Liver (tissue), 9 donors: ENCODE results near the gene MRLN. TPM values are rescaled to one million over a fixed set of nuclear protein-coding genes. Genes with fewer than 3 reads are reported as not detected.
"Not testable (repeated sequence)": the region's sequence is repeated elsewhere in the genome, so short reads cannot be mapped to it uniquely, and the experiment has no call there.

Experiments
- DNase-seq: peaks from one replicate; pipeline ENCODE4 v3.0.0-alpha.2; 2017; ENCODE audit warnings: low spot score
- H3K27ac ChIP-seq, 2 donors: one replicate each; pipeline ENCODE4 v1.7.0; 2013; ENCODE audit warnings: inconsistent platforms in 2 of 2, low read length in 2 of 2, control low read depth in 1 of 2, low read depth in 1 of 2, mild to moderate bottlenecking in 1 of 2
- H3K27me3 ChIP-seq, 4 donors: one replicate each; pipeline versions ENCODE4 v1.6.1 to v1.7.0; 2013; ENCODE audit warnings: low read length in 3 of 4, inconsistent platforms in 1 of 4, mild to moderate bottlenecking in 1 of 4, moderate library complexity in 1 of 4; ENCODE audit not compliant: control insufficient read depth in 4 of 4, insufficient read depth in 4 of 4
- H3K36me3 ChIP-seq, 4 donors: one replicate each; pipeline versions ENCODE4 v1.6.1 to v1.7.0; 2013; ENCODE audit warnings: low read length in 3 of 4, mild to moderate bottlenecking in 3 of 4, low read depth in 1 of 4, moderate library complexity in 1 of 4; ENCODE audit not compliant: control insufficient read depth in 4 of 4, insufficient read depth in 3 of 4
- H3K4me1 ChIP-seq, 4 donors: one replicate each; pipeline versions ENCODE4 v1.6.1 to v1.7.0; 2013; ENCODE audit warnings: low read length in 3 of 4, mild to moderate bottlenecking in 3 of 4, moderate library complexity in 1 of 4; ENCODE audit not compliant: control insufficient read depth in 4 of 4, insufficient read depth in 4 of 4
- H3K4me3 ChIP-seq, 3 donors: one replicate each; pipeline versions ENCODE4 v1.6.1 to v1.7.0; 2013; ENCODE audit warnings: low read length in 3 of 3, control low read depth in 1 of 3, low read depth in 1 of 3, mild to moderate bottlenecking in 1 of 3
- H3K9ac ChIP-seq, 2 donors: one replicate each; pipeline ENCODE4 v1.7.0; 2013; ENCODE audit warnings: low read length in 2 of 2, mild to moderate bottlenecking in 2 of 2, moderate library complexity in 2 of 2, control low read depth in 1 of 2, low read depth in 1 of 2
- H3K9me3 ChIP-seq, 4 donors: one replicate each; pipeline versions ENCODE4 v1.6.1 to v1.7.0; 2013; ENCODE audit warnings: low read length in 3 of 4; ENCODE audit not compliant: control insufficient read depth in 4 of 4
- ATF3 ChIP-seq: IDR thresholded peaks from 2 replicates; pipeline ENCODE4 v1.6.1; 2016; ENCODE audit warnings: antibody characterized with exemption
- CTCF ChIP-seq: fragments of 150-350 bp; IDR thresholded peaks from 2 replicates; pipeline ENCODE4 v1.5.1; 2017; ENCODE audit warnings: improper control_type of control experiment, low read depth, low read length; ENCODE audit not compliant: missing input control
- EGR1 ChIP-seq, 2 donors: IDR thresholded peaks; 2 replicates each; pipeline ENCODE4 v1.6.1; 2016 to 2018; ENCODE audit warnings: antibody characterized with exemption in 2 of 2, low read depth in 2 of 2
- FOXA2 ChIP-seq: IDR thresholded peaks from 2 replicates; pipeline ENCODE4 v1.6.1; 2016; ENCODE audit warnings: antibody characterized with exemption
- HNF4A ChIP-seq, 2 donors: conservative IDR thresholded peaks; 2 replicates each; pipeline ENCODE4 v1.6.1; 2016; ENCODE audit warnings: antibody characterized with exemption in 2 of 2, mild to moderate bottlenecking in 2 of 2
- HNF4G ChIP-seq: IDR thresholded peaks from 2 replicates; pipeline ENCODE4 v1.6.1; 2016; ENCODE audit warnings: antibody characterized with exemption
- JUND ChIP-seq, 2 donors: IDR thresholded peaks; 2 replicates each; pipeline ENCODE4 v1.6.1; 2016; ENCODE audit warnings: antibody characterized with exemption in 2 of 2
- NR2F2 ChIP-seq: IDR thresholded peaks from 2 replicates; pipeline ENCODE4 v1.6.1; 2016; ENCODE audit warnings: antibody characterized with exemption
- RAD21 ChIP-seq, 2 donors: IDR thresholded peaks; 2 replicates each; pipeline ENCODE4 v1.6.1; 2016; ENCODE audit warnings: antibody characterized with exemption in 2 of 2, mild to moderate bottlenecking in 2 of 2
- REST ChIP-seq: IDR thresholded peaks from 2 replicates; pipeline ENCODE4 v1.6.1; 2016; ENCODE audit warnings: antibody characterized with exemption, mild to moderate bottlenecking
- RXRA ChIP-seq, 2 donors: IDR thresholded peaks; 2 replicates each; pipeline ENCODE4 v1.6.1; 2017 to 2018; ENCODE audit warnings: antibody characterized with exemption in 2 of 2, mild to moderate bottlenecking in 1 of 2
- SP1 ChIP-seq: IDR thresholded peaks from 2 replicates; pipeline ENCODE4 v1.6.1; 2018; ENCODE audit warnings: antibody characterized with exemption, mild to moderate bottlenecking
- TAF1 ChIP-seq: conservative IDR thresholded peaks from 2 replicates; pipeline ENCODE4 v1.6.1; 2016; ENCODE audit warnings: antibody characterized with exemption, mild to moderate bottlenecking
- YY1 ChIP-seq: IDR thresholded peaks from 2 replicates; pipeline ENCODE4 v1.6.1; 2016; ENCODE audit warnings: antibody characterized with exemption, mild to moderate bottlenecking
- ZBTB33 ChIP-seq: IDR thresholded peaks from 2 replicates; pipeline ENCODE4 v1.6.1; 2016; ENCODE audit warnings: antibody characterized with exemption
- WGBS: extraction: QIAGEN DNeasy Blood & Tissue Kit; methylation state at CpG from one replicate; pipeline ENCODE4 v1.1.7; 2013; 5-methylcytosine and 5-hydroxymethylcytosine counted together
- polyA plus RNA-seq, 2 donors: library from polyadenylated mRNA; stranded (reverse) in 1 of 2; unstranded in 1 of 2; fragments of 200-250 nt in 1 of 2; fragments of >200 nt in 1 of 2; fragmentation: Nextera tagmentation in 1 of 2; extraction: Ambion mirVana in 1 of 2; gene quantifications; one replicate each; pipeline versions ENCODE4 v1.2.1 to v1.2.3, GENCODE V29; 2013 to 2015
- total RNA-seq, 2 donors: library from RNA; depleted of rRNA; stranded (reverse); fragments of >200 nt; gene quantifications; one replicate each; pipeline ENCODE4 v1.2.3, GENCODE V29; 2014
- donor health status: healthy.
- donor health status: healthy.
- donor health status: healthy.
- donor health status: healthy.
- donor health status: healthy.

MRLN gene
- total and polyA plus RNA-seq, 4 donors: not detected

GRCh38 chr10:59792812-59793211 is 39.6 kb upstream of the MRLN start:
- Histone ChIP-seq H3K9ac (no peak overlapping the region), H3K27me3 (no peaks in the 10 kb centered on the region), H3K36me3 (peaks cover 2 to 30% (median 26%) of the 10 kb centered on the region in 4 donors), H3K9me3 (no peaks in the 10 kb centered on the region), H3K4me1 (no peaks in the 10 kb centered on the region), H3K4me3 (no peak overlapping the region), H3K27ac (no peak overlapping the region)
- TF ChIP-seq NR2F2: no peak
- TF ChIP-seq CTCF: no peak
- no peak for TF ChIP-seq JUND (IDR thresholded peaks at IDR 0.05)
- TF ChIP-seq RAD21 (IDR thresholded peaks at IDR 0.05): no peak
- TF ChIP-seq HNF4G: no peak
- no peak for TF ChIP-seq TAF1
- no peak for TF ChIP-seq SP1
- TF ChIP-seq ZBTB33: no peak
- TF ChIP-seq REST: no peak
- no peak for TF ChIP-seq FOXA2
- no peak for TF ChIP-seq YY1
- TF ChIP-seq RXRA (IDR thresholded peaks at IDR 0.05): no peak
- TF ChIP-seq HNF4A (conservative IDR thresholded peaks at IDR 0.05): no peak
- TF ChIP-seq ATF3: no peak
- TF ChIP-seq EGR1 (IDR thresholded peaks at IDR 0.05; ENCODE audit: low read depth in 2 of 2): no peak
- DNase-seq: no peak
- 93% methylated on average over 13 of the region's 13 CpGs for WGBS

- Histone ChIP-seq H3K27ac (no peak overlapping the region), H3K9me3 (no peaks in the 10 kb centered on the region), H3K36me3 (peaks cover 2 to 27% (median 24%) of the 10 kb centered on the region in 4 donors), H3K27me3 (no peaks in the 10 kb centered on the region), H3K9ac (no peak overlapping the region), H3K4me3 (no peak overlapping the region), H3K4me1 (no peaks in the 10 kb centered on the region)
- no peak for DNase-seq
- WGBS: 93% methylated on average over 2 of the region's 2 CpGs
- TF ChIP-seq ATF3 (no peak), TAF1 (no peak)
These were observed 38.3 kb upstream of the MRLN start for GRCh38 chr10:59791601-59792000.

GRCh38 chr10:59790080-59790479 is 36.8 kb upstream of the MRLN start:
- not testable (repeated sequence) for H3K4me1 ChIP-seq, DNase-seq, H3K27ac ChIP-seq, H3K9me3 ChIP-seq, H3K4me3 ChIP-seq, H3K9ac ChIP-seq, H3K27me3 ChIP-seq
- peaks cover 2 to 26% (median 24%) of the 10 kb centered on the region in 4 donors for H3K36me3 ChIP-seq
- WGBS: 66% methylated on average over 2 of the region's 2 CpGs
